KOPT-K1 (cell line): ENCODE results near the gene GPR39.

Experiments
- H3K27ac ChIP-seq: fragments of 200-600 bp; sonication (generic); 2 replicates; pipeline ENCODE4 v1.5.1; 2016; ENCODE audit warnings: antibody characterized with exemption, mild to moderate bottlenecking, low read depth, low read length; ENCODE audit not compliant: poor library complexity, severe bottlenecking
- H3K36me3 ChIP-seq: fragments of 200-600 bp; sonication (generic); 2 replicates; pipeline ENCODE4 v1.5.1; 2017; ENCODE audit warnings: antibody characterized with exemption, mild to moderate bottlenecking, low read length, moderate library complexity; ENCODE audit not compliant: insufficient read depth
- H3K9me3 ChIP-seq: fragments of 200-600 bp; sonication (generic); 2 replicates; pipeline ENCODE4 v1.5.1; 2017; ENCODE audit warnings: antibody characterized with exemption, low read length, mild to moderate bottlenecking; ENCODE audit not compliant: insufficient read depth, poor library complexity, severe bottlenecking

The GPR39 gene

DNA sequence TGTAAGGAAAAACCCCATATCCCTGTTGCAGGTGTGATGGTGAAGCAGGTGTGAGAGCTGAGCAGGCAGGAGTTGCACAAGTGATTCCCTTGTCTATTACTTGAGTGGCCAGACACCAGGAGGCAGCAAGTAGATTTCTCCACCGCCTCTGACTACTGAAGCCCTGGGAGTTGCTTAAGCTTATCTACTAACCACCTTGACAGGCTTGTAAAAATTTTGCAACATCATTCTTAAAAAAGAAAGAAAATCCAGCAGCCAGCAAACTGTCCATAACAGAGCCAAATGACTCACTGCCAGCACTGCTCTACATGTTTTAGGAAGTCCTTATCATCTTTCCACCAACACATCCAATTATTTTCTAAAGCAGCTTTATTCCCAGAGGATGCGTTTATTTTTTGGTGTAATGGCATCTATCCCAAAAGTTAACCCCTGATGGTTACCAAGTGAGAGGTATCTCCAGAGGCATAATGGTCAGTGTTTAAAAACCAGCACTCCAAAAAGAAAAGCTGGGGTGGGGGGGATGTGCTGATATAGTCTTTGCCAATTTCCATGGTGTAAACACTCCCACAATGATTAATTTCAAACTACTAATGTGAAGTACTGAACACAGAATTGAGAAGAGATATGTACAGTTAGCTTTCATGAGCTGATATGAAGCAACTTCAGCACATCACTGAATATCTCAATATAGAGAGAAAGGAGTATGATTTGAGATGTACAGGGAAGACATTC lies 16.3 kb upstream of the GPR39 start:
- Histone ChIP-seq H3K9me3 (no peaks in the 10 kb centered on the region), H3K36me3 (no peaks in the 10 kb centered on the region), H3K27ac (no peak overlapping the region)

DNA sequence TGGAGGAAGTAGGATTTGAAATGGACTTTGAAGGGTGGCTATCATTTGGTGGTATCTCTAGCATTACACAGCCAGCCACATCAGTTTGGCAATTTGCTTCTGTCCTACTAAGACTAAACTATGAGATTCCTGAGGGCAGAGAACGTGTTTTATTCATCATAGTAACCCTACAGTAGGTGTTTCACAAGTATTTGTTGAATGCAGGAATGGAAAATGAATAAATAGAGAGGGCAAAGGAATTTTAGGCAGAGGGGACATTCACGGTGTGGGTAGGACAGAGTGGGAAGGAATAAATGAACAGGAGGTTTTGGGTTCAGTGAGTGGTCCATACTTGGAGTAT lies 15.7 kb upstream of the GPR39 start:
- no peak overlapping the region for H3K27ac ChIP-seq
- no peaks in the 10 kb centered on the region for H3K36me3 ChIP-seq

DNA sequence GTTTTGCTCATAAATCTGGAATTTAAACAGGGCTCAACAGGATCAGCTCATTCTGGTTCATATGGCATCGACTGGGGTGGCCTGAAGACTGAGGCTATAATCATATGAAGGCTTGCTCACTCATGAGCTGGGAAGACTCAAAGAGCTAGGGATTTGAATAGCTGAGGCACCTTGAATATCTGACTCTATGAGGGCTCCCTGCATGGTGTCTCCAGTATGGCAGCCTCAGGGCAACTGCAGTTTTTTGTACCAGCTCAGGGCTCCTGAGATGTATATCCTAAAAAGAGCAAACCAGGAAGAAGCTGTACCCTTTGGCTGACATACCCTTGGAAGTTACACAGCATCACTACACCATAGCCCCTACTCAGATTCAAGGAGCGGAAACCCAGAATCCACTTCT lies 15.3 kb upstream of the GPR39 start:
- no peak overlapping the region for H3K27ac ChIP-seq
- no peaks in the 10 kb centered on the region for H3K36me3 ChIP-seq
- no peaks in the 10 kb centered on the region for H3K9me3 ChIP-seq

More for the DNA sequence above, 15.7 kb upstream of the GPR39 start:
- no peaks in the 10 kb centered on the region for H3K9me3 ChIP-seq

DNA sequence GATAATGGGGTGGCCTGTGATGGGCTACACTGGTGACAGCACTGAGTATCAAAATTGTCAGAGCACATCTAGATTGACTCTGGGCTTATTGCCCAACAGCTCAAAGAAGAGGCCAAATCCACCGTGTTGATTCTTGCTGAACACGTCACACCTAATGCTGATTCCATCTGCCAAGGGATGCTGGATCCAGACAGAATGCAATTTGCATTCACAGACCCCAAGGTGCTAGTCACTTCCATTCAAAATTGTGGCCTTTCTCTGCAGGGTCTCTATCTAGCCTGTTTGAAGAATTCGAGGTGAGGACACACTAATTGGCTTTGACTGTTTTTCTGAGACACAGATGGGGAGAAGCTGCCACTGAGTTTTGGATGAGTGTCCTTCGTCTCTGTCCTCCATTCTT lies 13.5 kb upstream of the GPR39 start:
- H3K36me3 ChIP-seq, result no peaks in the 10 kb centered on the region
- no peak overlapping the region for H3K27ac ChIP-seq
- H3K9me3 ChIP-seq, result no peaks in the 10 kb centered on the region

DNA sequence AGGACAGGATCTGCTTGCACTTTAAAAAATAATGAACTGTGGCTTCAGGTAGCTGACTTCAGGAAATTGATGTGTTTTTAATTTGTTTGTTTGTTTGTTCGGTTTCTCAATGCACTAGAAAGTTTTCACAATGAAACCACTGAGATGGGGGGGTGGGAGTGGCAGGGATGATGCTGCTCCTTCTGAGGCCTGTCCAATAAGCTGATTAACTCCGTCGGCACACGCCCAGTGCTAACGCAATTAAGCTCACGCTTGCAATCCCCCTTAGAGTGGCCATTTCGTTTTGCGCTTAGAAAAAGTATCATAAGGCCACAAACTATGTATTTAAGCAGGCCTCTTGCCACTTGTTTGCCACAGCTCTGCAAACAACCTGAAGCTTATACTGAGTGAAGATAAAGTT lies 12.5 kb upstream of the GPR39 start:
- Histone ChIP-seq H3K27ac (no peak overlapping the region), H3K9me3 (no peaks in the 10 kb centered on the region), H3K36me3 (no peaks in the 10 kb centered on the region)

DNA sequence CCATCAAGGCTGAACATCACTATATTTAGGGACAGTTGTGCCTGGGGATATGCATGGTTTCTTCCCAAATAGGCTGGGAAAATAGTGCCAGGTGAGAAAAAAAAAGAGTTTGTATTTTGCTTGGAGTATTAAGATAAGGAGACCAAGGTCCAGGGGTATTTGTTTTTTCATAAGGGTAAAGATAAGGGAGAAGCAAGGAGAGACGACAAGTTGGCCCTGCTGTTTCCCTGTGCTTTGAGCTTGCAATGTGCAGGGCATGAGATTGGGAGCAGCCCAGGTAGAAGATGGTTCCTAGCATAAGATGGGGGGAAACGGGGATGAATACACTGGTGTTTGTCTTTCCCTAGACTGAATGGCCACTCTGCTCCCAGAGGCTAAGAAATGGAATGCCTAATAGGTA lies 8.8 kb upstream of the GPR39 start:
- no peaks in the 10 kb centered on the region for H3K36me3 ChIP-seq
- no peaks in the 10 kb centered on the region for H3K9me3 ChIP-seq
- H3K27ac ChIP-seq, result no peak overlapping the region

DNA sequence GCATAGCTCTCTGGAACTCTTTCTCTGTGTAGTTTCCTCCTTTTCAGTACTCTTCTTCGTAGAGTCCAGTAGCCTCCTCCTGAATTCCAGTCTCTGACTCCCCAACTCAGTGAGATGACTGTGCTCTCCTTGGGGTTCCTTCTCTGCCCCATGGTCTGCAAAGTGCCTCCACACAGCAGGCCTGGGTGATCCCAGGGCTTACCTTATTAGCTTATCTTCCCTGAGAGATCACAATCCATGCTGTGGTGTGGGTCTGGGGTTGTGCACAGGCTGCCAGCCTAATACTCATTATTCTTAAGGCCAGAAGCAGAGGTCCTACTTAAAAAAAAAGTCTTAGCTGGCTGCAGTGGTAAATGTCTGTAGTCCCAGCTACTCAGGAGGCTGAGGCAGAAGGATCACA lies 4.6 kb upstream of the GPR39 start:
- Histone ChIP-seq H3K9me3 (no peaks in the 10 kb centered on the region), H3K27ac (no peak overlapping the region), H3K36me3 (no peaks in the 10 kb centered on the region)

DNA sequence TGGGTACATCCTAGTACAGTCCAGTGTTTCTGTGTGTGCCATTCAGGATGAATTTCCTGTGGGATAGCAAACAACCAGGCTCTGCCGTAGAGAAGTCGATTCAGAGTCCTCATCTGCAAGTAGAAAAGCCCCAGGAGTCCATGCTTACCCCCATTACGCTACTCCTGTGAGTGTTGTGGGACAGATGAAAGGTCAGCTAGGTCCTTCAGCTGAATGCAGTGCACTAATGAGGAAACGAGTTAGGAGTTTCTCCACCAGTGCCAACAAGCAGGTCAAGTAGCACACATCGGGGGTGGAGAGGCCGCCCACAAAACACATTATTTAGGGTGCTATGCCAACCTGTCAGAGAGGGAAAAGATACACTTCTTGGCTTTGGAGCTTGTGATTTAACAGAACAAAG lies 2.5 kb upstream of the GPR39 start:
- H3K36me3 ChIP-seq, result no peaks in the 10 kb centered on the region
- no peaks in the 10 kb centered on the region for H3K9me3 ChIP-seq
- H3K27ac ChIP-seq, result no peak overlapping the region

DNA sequence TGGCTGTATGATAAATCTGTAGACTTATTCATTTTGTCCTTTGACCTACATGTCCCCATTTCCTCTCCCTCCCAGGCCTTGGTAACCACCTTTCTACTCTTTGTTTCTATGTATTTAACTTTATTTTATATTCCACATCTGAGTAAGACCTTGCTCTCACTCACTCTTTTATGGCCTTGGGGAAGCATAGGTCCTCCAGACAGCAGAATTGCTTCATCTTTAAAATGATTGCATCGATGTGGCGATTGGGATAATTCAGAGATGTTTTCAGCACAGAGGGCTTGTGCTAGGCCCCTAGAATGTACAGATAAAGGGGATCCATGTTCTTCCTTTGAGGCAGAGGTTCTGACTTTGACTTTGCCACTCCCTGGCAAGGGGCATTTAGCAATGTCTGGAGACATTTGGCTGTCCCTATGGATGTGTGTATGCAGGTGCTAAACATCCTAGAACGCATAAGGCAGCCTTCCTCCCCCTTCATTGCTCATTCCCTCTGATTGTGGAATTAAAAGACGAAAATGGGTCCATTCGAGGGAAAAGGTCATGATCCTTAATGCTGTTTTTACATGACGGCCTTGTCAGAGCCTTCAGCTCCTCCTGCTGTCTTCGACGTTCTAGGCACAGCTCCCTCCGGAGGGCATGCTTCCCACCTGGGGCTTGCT lies 1.2 kb upstream of the GPR39 start:
- Histone ChIP-seq H3K27ac (no peak overlapping the region), H3K36me3 (no peaks in the 10 kb centered on the region), H3K9me3 (no peaks in the 10 kb centered on the region)

DNA sequence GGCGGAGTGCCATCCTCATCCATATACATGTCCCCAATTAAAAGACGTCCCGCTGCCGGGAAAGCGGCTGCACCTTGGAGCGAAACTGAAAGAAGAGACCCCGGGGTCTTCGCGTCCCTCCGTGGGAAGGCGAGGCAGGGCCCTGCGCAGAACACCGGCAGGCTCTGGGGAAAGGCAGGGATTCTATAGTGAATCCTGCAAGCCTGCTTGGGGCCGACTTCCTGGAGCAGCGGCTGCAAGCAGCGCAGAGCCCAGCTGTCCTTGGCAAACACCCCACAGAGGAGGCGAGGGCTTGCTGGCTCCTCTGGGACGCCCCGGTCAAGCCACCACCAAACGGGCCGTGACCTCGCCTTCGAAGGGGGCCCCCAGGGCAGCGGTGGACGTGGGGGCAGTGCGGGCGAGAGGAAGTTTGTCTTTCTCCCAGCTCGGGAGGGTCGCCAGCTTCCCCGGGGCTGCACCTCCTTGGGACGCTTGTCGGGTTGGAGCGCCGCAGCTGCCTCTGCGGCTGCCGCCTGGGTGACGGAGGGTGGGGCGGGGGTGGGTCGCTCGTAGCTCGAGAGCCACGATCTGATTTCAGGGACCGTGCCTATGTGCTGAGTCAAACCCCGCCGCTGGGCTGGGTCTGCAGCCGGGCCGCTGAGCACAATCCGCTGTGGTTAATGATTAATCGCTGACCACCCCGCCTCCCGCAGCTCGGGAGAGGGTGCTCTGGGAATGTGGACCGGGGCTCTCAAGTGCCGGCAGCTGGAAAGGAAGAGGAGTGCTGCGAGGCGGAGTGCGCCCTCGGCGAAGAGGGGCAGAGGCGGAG lies 486 bp upstream of the GPR39 start:
- no peak overlapping the region for H3K27ac ChIP-seq
- no peaks in the 10 kb centered on the region for H3K9me3 ChIP-seq
- H3K36me3 ChIP-seq, result no peaks in the 10 kb centered on the region

DNA sequence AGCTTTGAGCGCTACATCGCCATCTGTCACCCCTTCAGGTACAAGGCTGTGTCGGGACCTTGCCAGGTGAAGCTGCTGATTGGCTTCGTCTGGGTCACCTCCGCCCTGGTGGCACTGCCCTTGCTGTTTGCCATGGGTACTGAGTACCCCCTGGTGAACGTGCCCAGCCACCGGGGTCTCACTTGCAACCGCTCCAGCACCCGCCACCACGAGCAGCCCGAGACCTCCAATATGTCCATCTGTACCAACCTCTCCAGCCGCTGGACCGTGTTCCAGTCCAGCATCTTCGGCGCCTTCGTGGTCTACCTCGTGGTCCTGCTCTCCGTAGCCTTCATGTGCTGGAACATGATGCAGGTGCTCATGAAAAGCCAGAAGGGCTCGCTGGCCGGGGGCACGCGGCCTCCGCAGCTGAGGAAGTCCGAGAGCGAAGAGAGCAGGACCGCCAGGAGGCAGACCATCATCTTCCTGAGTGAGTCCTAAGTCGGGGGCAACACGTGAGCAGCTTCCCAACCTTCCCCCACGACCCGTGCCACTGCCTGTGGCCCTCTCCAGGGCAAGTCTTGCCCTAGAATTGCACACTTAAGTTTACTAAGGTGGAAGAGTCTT lies 928 bp downstream of the GPR39 start:
- Histone ChIP-seq H3K27ac (no peak overlapping the region), H3K36me3 (no peaks in the 10 kb centered on the region), H3K9me3 (no peaks in the 10 kb centered on the region)

DNA sequence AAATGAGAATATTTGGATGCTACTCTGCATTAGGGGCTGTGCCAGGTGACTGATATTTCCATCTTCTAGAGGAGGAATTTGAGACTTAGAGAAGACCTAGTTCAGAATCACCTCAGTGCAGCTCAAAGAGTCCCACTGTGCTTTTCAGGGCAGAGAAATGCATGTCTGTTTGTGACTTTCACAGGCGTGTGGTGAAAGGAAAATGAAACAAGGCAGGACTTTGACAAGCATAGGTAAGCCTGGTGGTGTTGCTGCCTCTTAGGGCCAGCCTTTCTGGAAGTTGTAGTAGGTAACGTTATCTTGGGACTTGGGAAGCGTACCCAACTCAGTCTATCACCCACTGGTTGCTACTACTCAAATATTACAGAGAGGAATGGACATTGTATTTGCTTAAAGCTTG lies 2.6 kb downstream of the GPR39 start:
- Histone ChIP-seq H3K27ac (no peak overlapping the region), H3K9me3 (no peaks in the 10 kb centered on the region), H3K36me3 (no peaks in the 10 kb centered on the region)

DNA sequence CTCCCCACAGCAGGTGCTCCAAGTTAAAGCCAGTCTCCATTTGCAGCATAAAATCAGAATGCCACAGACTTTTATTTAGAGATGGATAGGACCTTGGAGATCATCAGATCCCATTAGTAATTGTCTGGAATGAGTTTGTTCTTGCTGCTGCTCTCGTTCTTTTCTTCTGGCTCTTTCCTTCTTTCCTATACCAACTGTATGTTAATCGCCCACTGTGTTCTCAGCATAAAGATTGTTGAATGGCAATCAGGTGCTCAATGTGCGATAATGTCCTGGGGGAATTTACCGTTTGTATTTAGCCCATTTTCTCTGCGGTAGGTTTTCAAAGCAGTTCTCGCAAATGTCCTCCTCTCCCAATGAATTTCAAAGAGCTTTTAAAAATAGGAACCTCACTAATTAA lies 3.3 kb downstream of the GPR39 start:
- H3K27ac ChIP-seq, result no peak overlapping the region
- H3K9me3 ChIP-seq, result no peaks in the 10 kb centered on the region
- H3K36me3 ChIP-seq, result no peaks in the 10 kb centered on the region

DNA sequence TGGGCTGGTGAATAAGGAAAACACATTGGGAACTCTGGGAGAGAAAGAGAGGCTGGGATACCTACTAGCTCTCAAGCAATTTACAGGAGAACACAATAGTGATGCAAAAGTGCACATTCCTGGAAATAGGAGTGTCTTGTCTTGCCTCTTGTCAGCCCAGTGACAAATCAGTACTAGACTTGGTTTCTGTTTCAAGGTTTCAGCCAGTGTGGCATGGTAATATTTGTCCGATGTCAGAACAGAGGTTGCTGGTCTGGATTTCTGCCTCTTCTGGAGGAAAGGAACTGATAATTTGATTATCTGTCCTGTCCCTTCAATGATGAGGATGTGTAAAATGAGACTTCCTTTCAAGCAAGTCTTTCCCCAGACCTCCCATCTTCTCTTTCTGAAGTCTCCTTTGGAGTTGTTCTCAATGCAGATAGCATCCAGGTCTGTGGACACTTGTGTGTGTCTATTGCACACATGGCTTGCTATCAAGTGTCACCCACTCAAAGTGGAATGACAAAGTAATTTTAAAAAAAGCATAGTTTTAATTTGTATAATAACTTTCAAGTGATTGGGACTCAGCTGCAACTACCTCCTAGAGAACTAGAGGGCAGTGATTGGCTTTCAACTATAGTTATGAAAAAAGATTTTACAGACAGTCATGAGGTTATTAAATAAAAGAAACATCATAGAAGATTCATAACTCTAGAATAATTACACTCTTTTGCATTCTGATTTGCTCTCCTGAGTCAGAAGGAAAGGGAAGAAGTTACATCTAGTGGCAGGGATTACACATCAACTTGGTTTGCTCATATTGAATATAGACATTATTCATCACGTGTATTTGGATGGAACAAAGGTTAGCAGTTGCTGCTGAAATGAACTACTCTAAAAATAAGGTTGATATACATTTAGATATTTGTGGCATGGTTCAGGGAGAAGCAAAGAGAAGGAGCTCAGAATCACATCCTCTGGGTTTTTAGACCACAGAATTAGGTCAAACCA lies 4.5 kb downstream of the GPR39 start:
- Histone ChIP-seq H3K27ac (no peak overlapping the region), H3K9me3 (no peaks in the 10 kb centered on the region), H3K36me3 (no peaks in the 10 kb centered on the region)
